Measurements from ENCODE around the gene DDX47. TPM values are rescaled to one million over a fixed set of nuclear protein-coding genes. Genes with fewer than 3 reads are reported as not detected.

The DDX47 gene
- polyA plus RNA-seq, 1 of the 3 experiments (the other 2 are of a cell fraction), result 68.4 TPM

DNA sequence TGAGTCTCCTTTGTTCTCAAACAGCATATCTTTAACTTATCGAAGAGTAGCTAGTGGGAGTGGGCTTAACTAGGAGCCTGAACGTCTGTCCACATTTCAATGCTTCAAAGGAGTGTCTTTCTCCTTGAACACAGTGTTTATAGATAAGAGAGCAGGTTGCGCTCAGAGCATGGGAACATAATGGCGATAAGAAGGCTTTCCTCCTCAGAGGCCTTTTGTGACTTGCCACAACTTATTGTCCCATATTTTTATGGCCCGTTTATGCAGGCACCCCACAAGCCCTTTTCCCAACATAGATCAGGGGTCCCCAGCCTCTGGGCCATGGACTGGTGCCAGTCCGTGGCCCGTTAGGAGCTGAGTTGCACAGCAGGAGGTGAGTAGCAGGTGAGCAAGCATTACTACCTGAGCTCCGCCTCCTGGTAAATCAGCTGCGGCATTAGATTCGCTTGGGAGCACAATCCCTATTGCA lies 2.6 kb upstream of the DDX47 start:
- Histone ChIP-seq H3K27ac (ENCODE audit: low read depth in 2 of 2, low read length in 1 of 2) (no peak overlapping the region), H4K20me1 (ENCODE audit: insufficient read depth) (no peaks in the 10 kb centered on the region), H3K4me3 (ENCODE audit: low read depth in 2 of 2, low read length in 1 of 2) (no peak overlapping the region), H3K9me3 (no peaks in the 10 kb centered on the region), H3K9ac (no peak overlapping the region), H3K9me2 (no peaks in the 10 kb centered on the region), H3K27me3 (ENCODE audit: insufficient read depth) (no peaks in the 10 kb centered on the region), H3K36me3 (replicated peaks in 1 of 2; ENCODE audit: control insufficient read depth in 1 of 2, insufficient read depth in 2 of 2, low read length in 1 of 2) (peaks cover 6 to 10% of the 10 kb centered on the region in 2 experiments), H2AFZ (ENCODE audit: low read depth) (no peak overlapping the region), H3F3A (replicated peaks; ENCODE audit: insufficient read depth) (peaks cover 14% of the 10 kb centered on the region), H3K4me1 (ENCODE audit: control insufficient read depth in 1 of 2, insufficient read depth in 2 of 2, low read depth in 1 of 2, low read length in 1 of 2) (peaks cover 8% of the 10 kb centered on the region in 2 experiments; a peak in 3 of 4 replicates), H3K4me2 (no peak overlapping the region), H3K79me2 (ENCODE audit: insufficient read depth) (peaks cover 25% of the 10 kb centered on the region)
- 82% methylated on average over 10 of the region's 10 CpGs for WGBS (ENCODE audit: low lambda C conversion rate)
- no peak for TF ChIP-seq RCOR1 (IDR thresholded peaks at IDR 0.05; ENCODE audit: low read length)
- TF ChIP-seq PBX3 (IDR thresholded peaks at IDR 0.05), result no peak
- TF ChIP-seq RAD21 (IDR thresholded peaks at IDR 0.05; ENCODE audit: low read length), result no peak
- TF ChIP-seq EP300 (IDR thresholded peaks at IDR 0.05; ENCODE audit: borderline replicate concordance in 1 of 2, low read depth in 1 of 2, low read length in 1 of 2), result no peak
- TF ChIP-seq RXRA (IDR thresholded peaks at IDR 0.05; ENCODE audit: borderline replicate concordance, low read depth), result no peak
- TF ChIP-seq, protein P1, sequence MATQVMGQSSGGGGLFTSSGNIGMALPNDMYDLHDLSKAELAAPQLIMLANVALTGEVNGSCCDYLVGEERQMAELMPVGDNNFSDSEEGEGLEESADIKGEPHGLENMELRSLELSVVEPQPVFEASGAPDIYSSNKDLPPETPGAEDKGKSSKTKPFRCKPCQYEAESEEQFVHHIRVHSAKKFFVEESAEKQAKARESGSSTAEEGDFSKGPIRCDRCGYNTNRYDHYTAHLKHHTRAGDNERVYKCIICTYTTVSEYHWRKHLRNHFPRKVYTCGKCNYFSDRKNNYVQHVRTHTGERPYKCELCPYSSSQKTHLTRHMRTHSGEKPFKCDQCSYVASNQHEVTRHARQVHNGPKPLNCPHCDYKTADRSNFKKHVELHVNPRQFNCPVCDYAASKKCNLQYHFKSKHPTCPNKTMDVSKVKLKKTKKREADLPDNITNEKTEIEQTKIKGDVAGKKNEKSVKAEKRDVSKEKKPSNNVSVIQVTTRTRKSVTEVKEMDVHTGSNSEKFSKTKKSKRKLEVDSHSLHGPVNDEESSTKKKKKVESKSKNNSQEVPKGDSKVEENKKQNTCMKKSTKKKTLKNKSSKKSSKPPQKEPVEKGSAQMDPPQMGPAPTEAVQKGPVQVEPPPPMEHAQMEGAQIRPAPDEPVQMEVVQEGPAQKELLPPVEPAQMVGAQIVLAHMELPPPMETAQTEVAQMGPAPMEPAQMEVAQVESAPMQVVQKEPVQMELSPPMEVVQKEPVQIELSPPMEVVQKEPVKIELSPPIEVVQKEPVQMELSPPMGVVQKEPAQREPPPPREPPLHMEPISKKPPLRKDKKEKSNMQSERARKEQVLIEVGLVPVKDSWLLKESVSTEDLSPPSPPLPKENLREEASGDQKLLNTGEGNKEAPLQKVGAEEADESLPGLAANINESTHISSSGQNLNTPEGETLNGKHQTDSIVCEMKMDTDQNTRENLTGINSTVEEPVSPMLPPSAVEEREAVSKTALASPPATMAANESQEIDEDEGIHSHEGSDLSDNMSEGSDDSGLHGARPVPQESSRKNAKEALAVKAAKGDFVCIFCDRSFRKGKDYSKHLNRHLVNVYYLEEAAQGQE (IDR thresholded peaks at IDR 0.05; ENCODE audit: low read depth, low read length), result no peak
- TF ChIP-seq SIN3A (IDR thresholded peaks at IDR 0.05; ENCODE audit: borderline replicate concordance, low read depth, low read length), result no peak
- no peak for TF ChIP-seq TAF1 (IDR thresholded peaks at IDR 0.05; ENCODE audit: borderline replicate concordance, low read depth, low read length)
- no peak for TF ChIP-seq MEF2A (IDR thresholded peaks at IDR 0.05; ENCODE audit: borderline replicate concordance, low read depth)
- TF ChIP-seq JUND (IDR thresholded peaks at IDR 0.05), result no peak
- TF ChIP-seq, protein P2, sequence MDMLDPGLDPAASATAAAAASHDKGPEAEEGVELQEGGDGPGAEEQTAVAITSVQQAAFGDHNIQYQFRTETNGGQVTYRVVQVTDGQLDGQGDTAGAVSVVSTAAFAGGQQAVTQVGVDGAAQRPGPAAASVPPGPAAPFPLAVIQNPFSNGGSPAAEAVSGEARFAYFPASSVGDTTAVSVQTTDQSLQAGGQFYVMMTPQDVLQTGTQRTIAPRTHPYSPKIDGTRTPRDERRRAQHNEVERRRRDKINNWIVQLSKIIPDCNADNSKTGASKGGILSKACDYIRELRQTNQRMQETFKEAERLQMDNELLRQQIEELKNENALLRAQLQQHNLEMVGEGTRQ (IDR thresholded peaks at IDR 0.05; ENCODE audit: borderline replicate concordance, low read depth, low read length), result no peak
- TF ChIP-seq YY1 (IDR thresholded peaks at IDR 0.05; ENCODE audit: low read depth), result no peak
- no peak for TF ChIP-seq TCF12 (IDR thresholded peaks at IDR 0.05)
- TF ChIP-seq MXI1 (IDR thresholded peaks at IDR 0.05; ENCODE audit: low read depth, low read length), result no peak
- no peak for DNase-seq
- ChIA-PET CTCF (interaction anchor here (1.4 to 3.8 kb wide), 3 partner anchors 18 to 26 kb away, joined by 5 to 23 read pairs (median 18); no protein-coding TSS in a partner anchor), POLR2A (no interaction called here)
